Mononuclear cell (primary cell): ENCODE results near the gene IRGM. TPM values are rescaled to one million over a fixed set of nuclear protein-coding genes. Genes with fewer than 3 reads are reported as not detected.
A peak's percentile ranks its signal among the peaks of the same experiment; 100 is the strongest.
"Not testable (repeated sequence)": the region's sequence is repeated elsewhere in the genome, so short reads cannot be mapped to it uniquely, and the experiment has no call there.

Source experiments
- H3K27me3 ChIP-seq: 2 replicates; pipeline ENCODE4 v1.6.0; 2011; ENCODE audit warnings: low read length, control low read depth; ENCODE audit not compliant: insufficient read depth
- H3K4me1 ChIP-seq: 2 replicates; pipeline ENCODE4 v1.5.1; 2011; ENCODE audit warnings: mild to moderate bottlenecking, low read length, control low read depth; ENCODE audit not compliant: insufficient read depth
- H3K4me3 ChIP-seq: 2 replicates; pipeline ENCODE4 v1.5.1; 2011; ENCODE audit warnings: mild to moderate bottlenecking, low read length, moderate library complexity
- H3K9me3 ChIP-seq: 2 replicates; pipeline ENCODE4 v1.5.1; 2011; ENCODE audit warnings: low read depth, mild to moderate bottlenecking, control low read depth, low read length
- total RNA-seq: library from RNA; depleted of rRNA; stranded (reverse); fragments of >200 nt; gene quantifications from one replicate; pipeline ENCODE4 v1.2.3, GENCODE V29; 2012

Gene IRGM, protein sequence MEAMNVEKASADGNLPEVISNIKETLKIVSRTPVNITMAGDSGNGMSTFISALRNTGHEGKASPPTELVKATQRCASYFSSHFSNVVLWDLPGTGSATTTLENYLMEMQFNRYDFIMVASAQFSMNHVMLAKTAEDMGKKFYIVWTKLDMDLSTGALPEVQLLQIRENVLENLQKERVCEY
- 2.5 TPM for total RNA-seq

GRCh38 chr5:150846308-150846653 is at the start of gene IRGM:
IRGM (plus strand) TSS chr5:150846521; CDS start chr5:150848124, 1,603 bp downstream.
- not testable (repeated sequence) for H3K9me3 ChIP-seq, H3K27me3 ChIP-seq, H3K4me3 ChIP-seq, H3K4me1 ChIP-seq

DNA sequence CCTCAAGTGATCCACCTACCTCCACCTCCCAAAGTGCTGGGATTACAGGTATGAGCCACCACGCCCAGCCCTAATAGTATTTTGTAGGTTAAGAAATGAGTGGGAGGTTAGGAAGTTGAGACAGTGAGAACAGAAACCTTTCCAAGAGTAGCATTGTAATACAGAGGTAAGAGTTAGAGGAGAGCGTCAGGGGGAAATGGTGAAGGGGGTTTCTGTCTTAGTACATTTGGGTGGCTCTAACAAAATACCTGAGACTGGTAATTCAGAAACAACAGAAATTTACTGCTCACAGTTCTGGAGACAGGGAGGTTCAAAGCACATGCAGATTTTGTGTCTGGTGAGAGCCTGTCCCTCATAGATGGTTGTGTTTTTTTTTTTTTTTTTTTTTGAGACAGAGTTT is 48.9 kb upstream of the IRGM start:
- no peaks in the 10 kb centered on the region for H3K27me3 ChIP-seq
- H3K9me3 ChIP-seq: no peaks in the 10 kb centered on the region
- peaks cover 6% of the 10 kb centered on the region for H3K4me1 ChIP-seq
- no peak overlapping the region for H3K4me3 ChIP-seq

- Histone ChIP-seq H3K4me3 (peak overlapping the region; percentile 1), H3K9me3 (no peaks in the 10 kb centered on the region), H3K27me3 (no peaks in the 10 kb centered on the region), H3K4me1 (peaks cover 6% of the 10 kb centered on the region)
These were observed 45.0 kb upstream of the IRGM start for GRCh38 chr5:150801117-150801927.

- no peak overlapping the region for H3K4me3 ChIP-seq
- H3K27me3 ChIP-seq: no peaks in the 10 kb centered on the region
- H3K9me3 ChIP-seq: no peaks in the 10 kb centered on the region
- peaks cover 6% of the 10 kb centered on the region for H3K4me1 ChIP-seq
These were observed 41.9 kb upstream of the IRGM start for GRCh38 chr5:150804388-150804787.

GRCh38 chr5:150809363-150809762 is 37.0 kb upstream of the IRGM start:
- no peak overlapping the region for H3K4me3 ChIP-seq
- H3K9me3 ChIP-seq: no peaks in the 10 kb centered on the region
- no peaks in the 10 kb centered on the region for H3K4me1 ChIP-seq
- H3K27me3 ChIP-seq: no peaks in the 10 kb centered on the region

DNA sequence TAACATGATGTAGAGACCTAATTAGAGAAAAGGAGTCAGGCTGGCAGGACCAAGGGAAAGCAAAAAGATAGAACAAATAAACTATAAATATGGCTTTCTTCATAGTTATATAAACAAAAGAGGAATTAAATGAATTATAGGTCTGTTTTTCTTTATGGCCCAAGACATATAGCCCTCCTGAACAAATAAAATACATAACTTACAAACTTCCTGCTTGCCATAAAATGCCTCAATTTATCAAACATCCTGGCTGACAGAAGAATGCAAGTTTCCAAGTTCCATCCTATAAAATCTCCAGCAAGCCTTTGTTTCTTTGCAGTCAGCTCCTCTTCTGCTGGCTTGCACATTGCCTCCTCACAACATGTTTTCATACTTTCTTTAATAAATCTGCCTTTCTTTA is 31.3 kb upstream of the IRGM start:
- H3K27me3 ChIP-seq: no peaks in the 10 kb centered on the region
- H3K9me3 ChIP-seq: peaks cover 6% of the 10 kb centered on the region
- H3K4me1 ChIP-seq: no peaks in the 10 kb centered on the region
- no peak overlapping the region for H3K4me3 ChIP-seq

DNA sequence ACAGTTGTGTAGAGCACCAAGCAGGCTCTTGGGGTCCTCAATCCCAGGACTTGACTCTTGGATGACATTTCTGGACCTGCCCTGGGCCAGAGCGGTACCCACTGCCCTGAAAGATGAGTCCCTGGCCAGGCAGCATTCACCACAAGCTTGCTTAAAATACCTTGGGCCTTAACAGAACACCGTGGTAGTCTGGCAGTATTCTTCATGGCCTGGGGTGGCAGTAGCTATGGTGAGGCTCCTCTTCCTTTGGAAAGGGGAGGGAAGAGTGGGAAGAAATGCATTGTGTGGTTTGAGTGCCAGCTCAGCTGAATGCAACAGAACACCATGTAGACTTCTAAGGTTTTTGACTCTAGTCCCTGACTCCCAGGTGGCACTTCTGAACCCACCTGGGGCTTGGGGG is 29.4 kb upstream of the IRGM start:
- Histone ChIP-seq H3K27me3 (no peaks in the 10 kb centered on the region), H3K9me3 (peaks cover 6% of the 10 kb centered on the region), H3K4me3 (no peak overlapping the region), H3K4me1 (no peaks in the 10 kb centered on the region)

DNA sequence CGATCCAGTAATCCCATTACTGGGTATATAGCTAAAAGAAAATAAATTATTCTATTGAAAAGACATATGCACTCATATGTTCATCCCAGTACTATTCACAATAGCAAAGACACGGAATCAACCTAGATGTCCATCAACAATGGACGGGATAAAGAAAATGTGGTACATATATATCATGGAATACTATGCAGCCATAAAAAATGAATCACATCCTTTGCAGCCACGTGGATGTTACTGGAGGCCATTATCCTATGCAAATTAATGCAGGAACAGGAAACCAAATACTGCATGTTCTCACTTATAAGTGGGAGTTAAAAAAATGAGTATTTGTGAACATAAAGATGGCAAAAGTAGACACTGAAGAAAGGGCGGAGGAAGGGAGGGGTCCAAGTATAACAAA is 16.6 kb upstream of the IRGM start:
- Histone ChIP-seq H3K9me3 (no peaks in the 10 kb centered on the region), H3K4me3 (no peak overlapping the region), H3K27me3 (no peaks in the 10 kb centered on the region), H3K4me1 (no peaks in the 10 kb centered on the region)

- H3K9me3 ChIP-seq, H3K4me3 ChIP-seq, H3K27me3 ChIP-seq, H3K4me1 ChIP-seq: not testable (repeated sequence)
These were observed 14.5 kb upstream of the IRGM start for GRCh38 chr5:150831821-150832220.

- H3K4me1 ChIP-seq: no peaks in the 10 kb centered on the region
- no peak overlapping the region for H3K4me3 ChIP-seq
- H3K27me3 ChIP-seq: no peaks in the 10 kb centered on the region
- H3K9me3 ChIP-seq: no peaks in the 10 kb centered on the region
These were observed 10.3 kb upstream of the IRGM start for GRCh38 chr5:150836064-150836463.

DNA sequence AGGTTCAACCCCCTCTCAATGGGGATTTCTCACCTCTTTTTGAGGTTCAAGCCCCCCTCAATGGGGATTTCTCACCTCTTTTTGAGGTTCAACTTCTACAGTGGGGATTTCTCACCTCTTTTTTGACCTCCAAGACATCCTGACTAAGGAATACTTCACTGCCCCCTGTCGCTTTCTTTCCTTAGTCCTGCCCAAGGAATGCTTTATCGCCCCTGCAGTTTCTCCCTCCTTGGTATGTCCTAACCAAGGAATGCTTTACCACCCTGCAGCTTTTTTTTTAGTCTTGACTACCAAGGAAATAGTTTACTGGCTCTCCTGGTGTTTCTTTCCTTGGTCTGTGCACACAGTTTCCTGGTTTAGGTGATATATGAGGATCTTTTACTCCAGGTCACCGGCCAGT is 9.6 kb upstream of the IRGM start:
- Histone ChIP-seq H3K9me3 (no peaks in the 10 kb centered on the region), H3K4me1 (no peaks in the 10 kb centered on the region), H3K27me3 (no peaks in the 10 kb centered on the region), H3K4me3 (no peak overlapping the region)

- H3K4me1 ChIP-seq, H3K4me3 ChIP-seq, H3K9me3 ChIP-seq, H3K27me3 ChIP-seq: not testable (repeated sequence)
These were observed 999 bp upstream of the IRGM start for GRCh38 chr5:150845185-150845859.

DNA sequence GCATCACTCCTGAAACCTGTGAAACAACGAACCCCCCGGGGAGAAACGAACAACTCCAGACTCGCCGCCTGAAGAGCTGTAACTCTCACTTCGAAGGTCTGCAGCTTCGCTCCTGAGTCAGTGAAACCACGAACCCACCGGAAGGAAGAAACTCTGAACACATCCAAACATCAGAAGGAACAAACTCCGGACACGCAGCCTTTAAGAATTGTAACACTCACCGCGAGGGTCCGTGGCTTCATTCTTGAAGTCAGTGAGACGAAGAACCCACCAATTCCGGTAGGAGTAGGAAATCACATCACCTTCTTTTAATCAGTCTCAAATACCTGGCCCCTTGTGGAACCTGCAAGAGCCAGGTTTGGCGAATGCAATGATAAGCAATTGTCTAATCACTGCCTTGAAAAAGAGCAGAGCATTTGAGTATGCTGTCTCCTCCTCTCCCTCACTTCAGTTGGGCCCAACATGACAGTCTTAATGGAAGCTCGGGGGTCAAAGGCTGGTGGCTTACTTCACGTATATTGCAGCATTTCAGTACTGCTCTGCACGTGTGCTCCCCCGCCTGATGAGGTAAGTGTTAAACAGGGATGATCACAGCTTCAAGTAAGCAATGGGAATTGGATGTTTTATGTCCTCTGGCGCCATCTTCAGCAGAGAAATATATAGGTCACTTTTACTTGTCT is 473 bp downstream of the IRGM start:
- Histone ChIP-seq H3K27me3 (no peaks in the 10 kb centered on the region), H3K9me3 (no peaks in the 10 kb centered on the region), H3K4me1 (peaks cover 6% of the 10 kb centered on the region), H3K4me3 (no peak overlapping the region)

- Histone ChIP-seq H3K4me3 (no peak overlapping the region), H3K27me3 (no peaks in the 10 kb centered on the region), H3K4me1 (peaks cover 6% of the 10 kb centered on the region), H3K9me3 (no peaks in the 10 kb centered on the region)
These were observed 994 bp downstream of the IRGM start for GRCh38 chr5:150847334-150847695.

- H3K4me1 ChIP-seq: peaks cover 6% of the 10 kb centered on the region
- no peaks in the 10 kb centered on the region for H3K27me3 ChIP-seq
- H3K9me3 ChIP-seq: no peaks in the 10 kb centered on the region
- no peak overlapping the region for H3K4me3 ChIP-seq
These were observed 1.9 kb downstream of the IRGM start for GRCh38 chr5:150848271-150848670.
